Midbrain (tissue), 1 donor: ENCODE measurements around the gene HPCAL1.

Experiments used
- DNase-seq: peaks from one replicate; lab custom pipeline; 2025; lab: John Stamatoyannopoulos, UW

Gene HPCAL1

DNA sequence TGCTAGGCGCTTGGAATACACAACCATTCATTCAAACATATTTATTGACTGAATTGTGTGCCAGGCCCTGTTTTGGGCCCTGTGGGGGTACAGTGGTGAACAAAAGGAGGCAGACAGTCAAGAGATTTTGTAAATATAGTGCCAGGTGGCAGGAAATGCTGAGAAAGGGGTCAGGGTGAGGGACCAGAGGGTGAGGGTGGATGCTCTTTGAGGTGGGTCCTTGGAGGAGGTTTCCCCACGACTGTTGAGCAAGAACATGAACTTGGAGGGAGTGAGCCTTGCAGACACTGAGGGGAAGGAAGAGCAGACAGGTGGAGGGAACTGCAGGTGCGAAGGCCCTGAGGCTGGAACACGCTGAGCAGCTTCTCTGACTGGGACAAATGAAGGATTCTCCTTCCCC lies 104.7 kb downstream of the HPCAL1 start:
- DNase-seq: no peak

- DNase-seq: no peak
Observed at GRCh38 chr2:10407841-10408648, 105.3 kb downstream of the HPCAL1 start.

GRCh38 chr2:10408649-10409579 lies 106.2 kb downstream of the HPCAL1 start:
- DNase-seq: peak; percentile 76

- no peak for DNase-seq
Observed at GRCh38 chr2:10410001-10410822, 107.5 kb downstream of the HPCAL1 start.

GRCh38 chr2:10410823-10411437 lies 108.2 kb downstream of the HPCAL1 start:
- DNase-seq: no peak

DNA sequence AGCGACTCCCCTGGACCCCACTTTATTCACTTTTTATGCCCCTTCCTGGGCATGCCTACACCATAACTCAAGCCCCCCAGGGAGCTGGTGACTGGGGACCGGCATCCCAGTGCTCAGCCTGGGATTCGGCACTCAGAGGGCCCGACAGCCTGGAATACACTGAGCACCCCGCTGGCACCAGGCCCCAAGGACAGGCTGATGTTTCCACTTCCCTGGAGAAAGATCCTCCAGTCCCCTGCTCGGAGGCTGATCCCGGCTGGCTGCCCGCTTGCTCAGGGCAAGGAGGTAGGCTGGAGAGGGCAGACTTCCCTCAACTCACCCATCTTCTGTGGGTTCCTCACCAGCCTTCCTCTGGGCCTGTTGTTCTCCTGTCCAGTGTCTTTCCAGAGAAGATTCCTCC lies 108.9 kb downstream of the HPCAL1 start:
- DNase-seq: no peak

DNA sequence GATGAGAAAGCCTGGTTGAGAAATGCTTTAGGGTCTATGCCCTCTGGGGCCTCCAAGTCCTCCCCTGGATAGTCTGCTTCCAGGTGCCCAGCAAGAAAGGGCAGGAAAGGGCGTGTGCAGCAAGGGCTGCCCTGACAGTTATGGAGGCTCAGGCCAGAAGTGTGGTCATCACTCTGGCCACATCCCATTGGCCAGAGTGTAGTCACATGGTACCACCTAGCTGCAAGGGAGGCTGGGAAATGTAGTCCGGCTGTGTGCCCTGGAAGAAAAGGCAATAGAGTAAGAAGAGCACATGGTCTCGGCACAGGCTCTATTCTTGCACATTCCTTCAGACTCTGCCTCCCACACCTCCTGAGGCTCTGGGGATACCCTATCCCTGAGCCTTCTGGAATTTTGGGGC lies 109.7 kb downstream of the HPCAL1 start:
- DNase-seq: no peak

- no peak for DNase-seq
Observed at GRCh38 chr2:10413503-10413902, 110.8 kb downstream of the HPCAL1 start.

- DNase-seq: peak; percentile 16
Observed at GRCh38 chr2:10413991-10414451, 111.3 kb downstream of the HPCAL1 start.

DNA sequence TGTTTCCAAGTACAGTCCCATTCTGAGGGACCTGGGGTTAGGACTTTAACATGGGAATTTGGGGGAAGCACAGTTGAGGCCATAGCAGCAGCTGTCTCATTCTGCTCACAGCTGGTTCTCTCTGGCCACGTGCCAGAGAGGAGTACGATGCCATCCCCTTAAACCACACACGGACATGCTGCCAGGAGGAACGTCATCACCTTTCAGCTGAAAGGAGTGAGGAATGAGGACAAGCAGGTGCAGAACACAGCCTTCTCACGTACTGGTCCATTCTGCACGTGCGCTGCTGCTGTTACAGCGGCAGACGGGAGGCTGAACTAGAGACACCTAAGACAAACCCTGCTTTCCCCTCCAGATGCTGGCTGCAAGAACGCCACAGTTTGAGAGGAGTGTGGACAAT lies 111.9 kb downstream of the HPCAL1 start:
- DNase-seq: no peak

GRCh38 chr2:10415048-10415447 lies 112.3 kb downstream of the HPCAL1 start:
- no peak for DNase-seq

DNA sequence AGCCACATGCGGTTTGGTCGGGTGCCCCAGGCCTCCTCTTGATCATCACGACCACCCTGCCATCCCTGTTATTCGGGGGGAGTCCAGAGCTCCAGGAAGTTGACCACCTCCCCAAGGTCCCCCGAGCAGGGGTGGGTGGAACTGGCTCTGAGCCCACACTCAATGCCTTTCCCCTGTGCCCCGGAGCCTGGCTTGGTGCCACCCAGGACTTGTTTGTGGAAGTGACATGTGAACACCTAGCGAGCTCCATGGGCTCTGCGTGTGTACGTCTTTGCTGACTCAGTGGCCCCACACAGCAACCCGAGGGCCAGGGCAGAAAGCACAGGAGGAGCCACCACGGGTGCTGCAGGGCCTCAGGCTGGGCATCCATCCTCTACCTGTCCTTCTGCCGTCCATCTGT lies 112.9 kb downstream of the HPCAL1 start:
- no peak for DNase-seq

DNA sequence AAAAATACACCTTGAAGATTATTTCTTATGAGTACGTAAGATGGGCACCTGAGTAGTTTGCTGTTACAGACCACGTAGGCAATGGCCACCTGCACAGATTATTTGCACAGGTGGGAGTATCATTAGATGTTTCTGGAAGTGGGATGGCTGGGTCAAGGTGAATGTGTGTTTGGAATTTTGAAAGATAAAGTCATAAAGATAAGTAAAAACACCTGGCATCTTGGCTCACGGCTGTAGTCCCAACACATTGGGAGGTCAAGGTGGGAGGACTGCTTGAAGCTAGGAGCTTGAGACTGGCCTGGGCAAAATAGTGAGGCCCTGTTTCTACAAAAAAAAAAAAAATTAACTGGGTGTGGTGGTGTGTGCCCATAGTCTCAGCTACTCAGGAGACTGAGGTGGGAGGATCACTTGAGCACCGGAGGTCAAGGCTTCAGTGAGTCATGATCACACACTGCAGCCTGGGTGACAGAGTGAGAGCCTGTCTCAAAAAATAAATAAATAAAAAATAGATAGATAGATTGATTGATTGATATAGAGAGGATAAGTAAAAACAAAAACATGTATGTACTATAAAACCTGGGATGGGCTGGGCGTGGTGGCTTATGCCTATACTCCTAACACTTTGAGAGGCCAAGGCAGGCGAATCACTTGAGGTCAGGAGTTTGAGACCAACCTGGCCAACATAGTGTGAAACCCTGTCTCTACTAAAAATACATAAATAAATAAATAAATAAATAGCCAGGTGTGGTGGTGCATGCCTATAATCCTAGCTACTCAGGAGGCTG lies 115.0 kb downstream of the HPCAL1 start:
- no peak for DNase-seq

DNA sequence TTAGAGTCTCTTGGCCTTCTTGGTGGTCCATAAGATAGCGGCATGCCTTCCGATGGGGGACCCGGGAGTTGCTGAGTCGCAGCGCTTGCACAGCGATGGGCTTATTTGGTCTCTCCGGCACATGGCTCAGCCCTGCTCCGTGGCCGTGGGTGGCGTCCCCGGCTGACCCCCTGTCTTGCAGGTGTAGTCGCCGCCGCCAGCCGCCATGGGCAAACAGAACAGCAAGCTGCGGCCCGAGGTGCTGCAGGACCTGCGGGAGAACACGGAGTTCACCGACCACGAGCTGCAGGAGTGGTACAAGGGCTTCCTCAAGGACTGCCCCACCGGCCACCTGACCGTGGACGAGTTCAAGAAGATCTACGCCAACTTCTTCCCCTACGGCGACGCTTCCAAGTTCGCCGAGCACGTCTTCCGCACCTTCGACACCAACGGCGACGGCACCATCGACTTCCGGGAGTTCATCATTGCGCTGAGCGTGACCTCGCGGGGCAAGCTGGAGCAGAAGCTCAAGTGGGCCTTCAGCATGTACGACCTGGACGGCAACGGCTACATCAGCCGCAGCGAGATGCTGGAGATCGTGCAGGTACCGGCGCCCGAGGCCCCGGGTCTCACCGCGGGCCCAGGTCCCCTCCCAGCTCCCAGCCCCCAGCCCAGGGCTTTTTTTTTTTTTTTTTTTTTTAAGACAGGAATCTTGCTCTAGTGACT lies 117.0 kb downstream of the HPCAL1 start:
- no peak for DNase-seq

DNA sequence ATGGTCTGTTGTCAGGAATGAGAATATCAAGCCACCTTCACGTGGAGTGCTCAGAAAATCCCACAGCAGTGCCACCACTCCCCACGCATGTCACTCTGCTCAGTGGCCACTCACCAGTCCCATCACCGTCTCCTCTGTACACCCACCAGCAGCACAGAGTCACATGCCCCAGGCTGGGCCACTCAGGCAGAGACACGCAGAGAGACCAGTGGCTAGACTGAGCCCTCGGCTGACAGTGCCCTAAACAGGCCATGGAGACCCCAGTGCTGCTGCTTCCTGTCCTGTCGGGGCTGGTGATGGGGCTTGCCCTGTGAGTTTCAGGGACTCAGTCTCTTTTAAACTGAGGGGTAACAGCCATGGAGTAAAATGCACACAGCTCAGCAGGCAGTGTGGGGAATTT lies 119.5 kb downstream of the HPCAL1 start:
- DNase-seq: no peak

- DNase-seq: no peak
Observed at GRCh38 chr2:10422732-10423399, 120.2 kb downstream of the HPCAL1 start.

DNA sequence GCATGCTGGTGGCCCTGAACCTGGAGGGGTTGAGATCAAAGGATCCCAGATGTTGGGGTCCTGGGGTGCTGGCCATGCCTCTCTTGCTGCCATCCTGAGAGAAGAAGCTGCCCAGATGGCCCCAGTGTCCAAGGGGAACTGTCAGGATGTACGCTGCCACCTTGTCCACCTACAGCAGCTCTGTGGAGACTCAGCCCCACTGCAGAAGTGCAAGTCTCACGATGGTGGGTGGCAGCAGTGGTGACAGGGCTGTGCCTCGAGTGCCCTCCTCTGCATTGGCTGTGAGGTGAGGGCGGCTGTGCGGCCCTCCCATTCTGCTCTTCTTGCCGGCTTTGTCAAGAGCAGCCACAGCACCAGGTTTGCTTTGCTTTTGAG lies 120.7 kb downstream of the HPCAL1 start:
- DNase-seq: no peak

GRCh38 chr2:10424051-10424450 lies 121.3 kb downstream of the HPCAL1 start:
- no peak for DNase-seq

GRCh38 chr2:10424916-10425505 lies 122.3 kb downstream of the HPCAL1 start:
- DNase-seq: no peak
